Kidney (tissue), 14 donors: ENCODE measurements around the gene DIRAS1. TPM values are rescaled to one million over a fixed set of nuclear protein-coding genes. Genes with fewer than 3 reads are reported as not detected.

Experiments used
- DNase-seq, 5 donors: peaks; one replicate each; pipeline ENCODE4 v3.0.0-alpha.2; 2013 to 2020
- FAIRE-seq: peaks from 2 replicates; lab custom pipeline; 2012; peaks lifted over from hg19 to GRCh38; lab: Jason Lieb, UNC
- H3K27ac ChIP-seq, 2 donors: one replicate each; pipeline ENCODE4 v1.7.0; 2013; ENCODE audit warnings: low read depth in 2 of 2, low read length in 2 of 2, inconsistent platforms in 1 of 2
- H3K27me3 ChIP-seq: one replicate; pipeline ENCODE4 v1.7.1; 2013; ENCODE audit warnings: low read length, inconsistent platforms; ENCODE audit not compliant: control insufficient read depth, insufficient read depth
- H3K36me3 ChIP-seq, 3 donors: one replicate each; pipeline versions ENCODE4 v1.7.0 to v1.7.1; 2013; ENCODE audit warnings: low read length in 3 of 3, control low read depth in 1 of 3, inconsistent platforms in 1 of 3; ENCODE audit not compliant: insufficient read depth in 3 of 3, control insufficient read depth in 2 of 3
- H3K4me1 ChIP-seq, 3 donors: one replicate each; pipeline versions ENCODE4 v1.7.0 to v1.7.1; 2013; ENCODE audit warnings: low read length in 3 of 3, inconsistent platforms in 1 of 3, low read depth in 1 of 3; ENCODE audit not compliant: control insufficient read depth in 2 of 3, insufficient read depth in 2 of 3
- H3K4me3 ChIP-seq, 3 donors: one replicate each; pipeline versions ENCODE4 v1.7.0 to v1.8.1; 2013; ENCODE audit warnings: low read length in 3 of 3, control low read depth in 1 of 3, inconsistent platforms in 1 of 3
- H3K9ac ChIP-seq, 3 donors: one replicate each; pipeline versions ENCODE4 v1.7.0 to v1.7.1; 2013; ENCODE audit warnings: low read length in 3 of 3, control low read depth in 1 of 3, inconsistent platforms in 1 of 3
- H3K9me3 ChIP-seq, 3 donors: one replicate each; pipeline versions ENCODE4 v1.7.0 to v1.7.1; 2013; ENCODE audit warnings: low read length in 3 of 3, control low read depth in 1 of 3, inconsistent platforms in 1 of 3; ENCODE audit not compliant: control insufficient read depth in 2 of 3, insufficient read depth in 1 of 3
- CTCF ChIP-seq: IDR thresholded peaks from 3 replicates; pipeline ENCODE4 v1.5.1; 2012; ENCODE audit warnings: mild to moderate bottlenecking, moderate library complexity, borderline replicate concordance; ENCODE audit not compliant: insufficient read depth; ENCODE audit errors: extremely low read depth
- intact Hi-C: fragments of 100-400 bp; cut with DNase I; formaldehyde crosslinking; loops from one replicate; pipeline ENCODE4 v1.11.1; 2022
- polyA plus RNA-seq: library from polyadenylated mRNA; stranded (reverse); fragments of 350-450 nt; fragmentation: Illumina TruSeq; extraction: RNeasy Lipid Tissue Mini Kit (QIAGEN cat#74804); gene quantifications from one replicate; pipeline ENCODE4 v1.2.3, GENCODE V29; 2014; ENCODE audit warnings: low read depth, low replicate concordance; ENCODE audit not compliant: insufficient read depth
- total RNA-seq: library from RNA; stranded (reverse); fragmentation: NEBNext Ultra II Directional; extraction: Animal tissue kit (Norgen Biotek cat#: 25700); gene quantifications from one replicate; pipeline ENCODE4 v1.2.1, GENCODE V29; 2021
- donor health status: control.
- donor health status: control.
- donor health status: control.
- donor health status: control.
- donor health status: control.
- donor health status: DM: yes; HTN: yes; CAD: no.
- donor health status: Normal renal cell carcinoma (clear cell type).

DIRAS1 gene
- total and polyA plus RNA-seq, 2 donors from 2014 or later = 2.3 to 7.6 TPM

- no peak for DNase-seq
- TF ChIP-seq CTCF = no peak
- H3K9ac ChIP-seq = no peak overlapping the region
Observed at GRCh38 chr19:2754659-2755447, 33.7 kb upstream of the DIRAS1 start.

GRCh38 chr19:2751438-2751830 is 30.3 kb upstream of the DIRAS1 start:
- intact Hi-C loops = loop anchor here (5.0 kb wide), 1 partner anchor 104 kb away; no protein-coding TSS in a partner anchor
- Histone ChIP-seq H3K4me3 (no peak overlapping the region), H3K27ac (no peak overlapping the region), H3K27me3 (no peaks in the 10 kb centered on the region), H3K9me3 (no peaks in the 10 kb centered on the region), H3K9ac (no peak overlapping the region), H3K36me3 (no peaks in the 10 kb centered on the region), H3K4me1 (no peaks in the 10 kb centered on the region)
- no peak for FAIRE-seq
- no peak for TF ChIP-seq CTCF
- no peak for DNase-seq

More at GRCh38 chr19:2754659-2755447, 33.7 kb upstream of the DIRAS1 start:
- Histone ChIP-seq H3K9me3 (no peaks in the 10 kb centered on the region), H3K36me3 (peaks cover 0 to 9% (median 7%) of the 10 kb centered on the region in 3 donors), H3K27me3 (no peaks in the 10 kb centered on the region), H3K4me3 (no peak overlapping the region), H3K4me1 (no peaks in the 10 kb centered on the region), H3K27ac (no peak overlapping the region)
- intact Hi-C loops = loop anchor here (5.0 kb wide), 1 partner anchor 108 kb away; no protein-coding TSS in a partner anchor
- no peak for FAIRE-seq

GRCh38 chr19:2750808-2751437 is 29.8 kb upstream of the DIRAS1 start:
- no peaks in the 10 kb centered on the region for H3K36me3 ChIP-seq
- FAIRE-seq = no peak
- no peak for DNase-seq
- no peaks in the 10 kb centered on the region for H3K9me3 ChIP-seq
- H3K27ac ChIP-seq = no peak overlapping the region
- intact Hi-C loops = loop anchor here (5.0 kb wide), 1 partner anchor 104 kb away; no protein-coding TSS in a partner anchor
- H3K4me1 ChIP-seq = no peaks in the 10 kb centered on the region
- H3K27me3 ChIP-seq = no peaks in the 10 kb centered on the region
- H3K4me3 ChIP-seq = no peak overlapping the region
- no peak overlapping the region for H3K9ac ChIP-seq
- no peak for TF ChIP-seq CTCF
